Esophagus muscularis mucosa (tissue), 3 donors: Measurements from ENCODE around the gene GANC.

ENCODE experiments used
- CTCF ChIP-seq, 3 experiments: fragments of 200-600 bp in 2 of 3; fragments of 450-650 bp in 1 of 3; sonication (generic) in 2 of 3; IDR thresholded peaks; one replicate each; pipeline ENCODE4 v1.5.1; 2017 to 2019; ENCODE audit warnings: antibody characterized with exemption in 3 of 3, mild to moderate bottlenecking in 2 of 3, moderate library complexity in 1 of 3
- POLR2AphosphoS5 ChIP-seq, 2 donors: sonication (generic); formaldehyde crosslinking; IDR thresholded peaks; one replicate each; pipeline ENCODE4 v1.6.1; 2017; ENCODE audit warnings: antibody characterized with exemption in 2 of 2

- no peak for TF ChIP-seq POLR2AphosphoS5 (IDR thresholded peaks at IDR 0.05)
- TF ChIP-seq CTCF (IDR thresholded peaks at IDR 0.05), result no peak
Observed at GRCh38 chr15:42240823-42241222, 32.2 kb upstream of the GANC start.
